HG02973 (cell line): ENCODE results near the gene CAST.

Experiments
- ATAC-seq: cut with Tn5 transposase; IDR thresholded peaks from one replicate; pipeline ENCODE4 v1.9.1; 2021; ENCODE audit warnings: moderate library complexity; ENCODE audit not compliant: unreplicated experiment

The CAST gene

GRCh38 chr5:96645091-96645490 is 17.1 kb upstream of the CAST start:
- ATAC-seq, result no peak

- peak; percentile 76 for ATAC-seq
Observed at GRCh38 chr5:96648023-96648422, 14.2 kb upstream of the CAST start.

- ATAC-seq, result no peak
Observed at GRCh38 chr5:96648593-96648992, 13.6 kb upstream of the CAST start.

GRCh38 chr5:96649251-96649662 is 12.9 kb upstream of the CAST start:
- ATAC-seq, result no peak

GRCh38 chr5:96649681-96650540 is 12.3 kb upstream of the CAST start:
- no peak for ATAC-seq

- no peak for ATAC-seq
Observed at GRCh38 chr5:96651047-96651446, 11.1 kb upstream of the CAST start.

- no peak for ATAC-seq
Observed at GRCh38 chr5:96651948-96652753, 10.0 kb upstream of the CAST start.

- no peak for ATAC-seq
Observed at GRCh38 chr5:96652769-96653454, 9.3 kb upstream of the CAST start.

GRCh38 chr5:96654209-96654608 is 8.0 kb upstream of the CAST start:
- ATAC-seq, result no peak

GRCh38 chr5:96655085-96655484 is 7.1 kb upstream of the CAST start:
- ATAC-seq, result no peak

- ATAC-seq, result no peak
Observed at GRCh38 chr5:96655506-96655905, 6.7 kb upstream of the CAST start.

GRCh38 chr5:96657068-96657467 is 5.1 kb upstream of the CAST start:
- peak; percentile 64 for ATAC-seq

- ATAC-seq, result no peak
Observed at GRCh38 chr5:96658272-96658671, 3.9 kb upstream of the CAST start.

- ATAC-seq, result no peak
Observed at GRCh38 chr5:96659170-96659569, 3.0 kb upstream of the CAST start.

GRCh38 chr5:96660971-96661854 is 963 bp upstream of the CAST start:
- ATAC-seq, result peak; percentile 22

GRCh38 chr5:96662725-96663518 is 746 bp downstream of the CAST start:
- ATAC-seq, result peak; percentile 67

- no peak for ATAC-seq
Observed at GRCh38 chr5:96663608-96664007, 1.4 kb downstream of the CAST start.

GRCh38 chr5:96664669-96665068 is 2.5 kb downstream of the CAST start:
- ATAC-seq, result no peak

- ATAC-seq, result no peak
Observed at GRCh38 chr5:96668725-96669124, 6.5 kb downstream of the CAST start.

GRCh38 chr5:96669909-96670308 is 7.7 kb downstream of the CAST start:
- no peak for ATAC-seq
